HG02678 (cell line): ENCODE results near the gene COL7A1.

Source experiments
- ATAC-seq: cut with Tn5 transposase; IDR thresholded peaks from one replicate; pipeline ENCODE4 v1.9.1; 2021; ENCODE audit warnings: mild to moderate bottlenecking, moderate library complexity; ENCODE audit not compliant: unreplicated experiment

Gene COL7A1

GRCh38 chr3:48595075-48595525 lies at the start of gene COL7A1:
COL7A1 (minus strand) TSS chr3:48595329; CDS start chr3:48595159, 170 bp downstream.
- ATAC-seq, result no peak

- ATAC-seq, result no peak
Observed at GRCh38 chr3:48642605-48643004, 47.5 kb upstream of the COL7A1 start.

GRCh38 chr3:48641396-48641795 lies 46.3 kb upstream of the COL7A1 start:
- no peak for ATAC-seq

GRCh38 chr3:48639944-48640606 lies 44.9 kb upstream of the COL7A1 start:
- no peak for ATAC-seq

- no peak for ATAC-seq
Observed at GRCh38 chr3:48637305-48637704, 42.2 kb upstream of the COL7A1 start.

- no peak for ATAC-seq
Observed at GRCh38 chr3:48636149-48636655, 41.1 kb upstream of the COL7A1 start.

- ATAC-seq, result peak; percentile 94
Observed at GRCh38 chr3:48635222-48636021, 40.3 kb upstream of the COL7A1 start, which contains the start of gene SLC26A6. SLC26A6 (minus strand) TSS chr3:48635461; CDS start chr3:48635393, 68 bp downstream.

- peak; percentile 17 for ATAC-seq
Observed at GRCh38 chr3:48634661-48635221, 39.6 kb upstream of the COL7A1 start.

- ATAC-seq, result no peak
Observed at GRCh38 chr3:48633743-48634142, 38.6 kb upstream of the COL7A1 start.

- no peak for ATAC-seq
Observed at GRCh38 chr3:48633256-48633655, 38.1 kb upstream of the COL7A1 start.

- no peak for ATAC-seq
Observed at GRCh38 chr3:48631516-48632448, 36.7 kb upstream of the COL7A1 start.

GRCh38 chr3:48630833-48631232 lies 35.7 kb upstream of the COL7A1 start:
- no peak for ATAC-seq

- ATAC-seq, result no peak
Observed at GRCh38 chr3:48630407-48630806, 35.3 kb upstream of the COL7A1 start.

- no peak for ATAC-seq
Observed at GRCh38 chr3:48629894-48630293, 34.8 kb upstream of the COL7A1 start.

- ATAC-seq, result no peak
Observed at GRCh38 chr3:48628277-48629017, 33.3 kb upstream of the COL7A1 start.

GRCh38 chr3:48625600-48625999 lies 30.5 kb upstream of the COL7A1 start:
- ATAC-seq, result no peak

GRCh38 chr3:48624767-48625166 lies 29.6 kb upstream of the COL7A1 start:
- no peak for ATAC-seq

- no peak for ATAC-seq
Observed at GRCh38 chr3:48623851-48624547, 28.9 kb upstream of the COL7A1 start.

- ATAC-seq, result no peak
Observed at GRCh38 chr3:48621461-48621869, 26.3 kb upstream of the COL7A1 start, which contains the start of gene TMEM89. TMEM89 (minus strand) TSS chr3:48621769; CDS start chr3:48621756, 13 bp downstream.
